PC-3 (cell line): Measurements from ENCODE around the gene BCKDHA. TPM values are rescaled to one million over a fixed set of nuclear protein-coding genes. Genes with fewer than 3 reads are reported as not detected.

Experiments used
- ATAC-seq: fragments of 200-7000 bp; cut with Tn5 transposase; 2 replicates; pipeline ENCODE4 v1.9.1; 2020; ENCODE audit warnings: mild to moderate bottlenecking, moderate library complexity
- BruUV-seq: library from RNA; stranded (reverse); fragments of 400-500 nt; replicated peaks from 2 replicates; lab custom pipeline; 2021; lab: Mats Ljungman, UMichigan
- CTCF ChIA-PET: fragments of 300-600 bp; sonication (Branson Sonifier 250); formaldehyde crosslinking; loops from one replicate; lab custom pipeline; 2022; ENCODE audit warnings: antibody characterized with exemption; lab: Charles Lee
- POLR2A ChIA-PET: fragments of 300-600 bp; sonication (Branson Sonifier 250); formaldehyde crosslinking; loops from one replicate; lab custom pipeline; 2022; ENCODE audit warnings: antibody characterized with exemption; ENCODE audit not compliant: unreplicated experiment; lab: Charles Lee
- DNase-seq: peaks from one replicate; pipeline ENCODE4 v3.0.0-alpha.2; 2015
- H2AFZ ChIP-seq: fragments of 300-600 bp; sonication (generic); 2 replicates; pipeline ENCODE4 v1.6.0; 2016; ENCODE audit warnings: antibody characterized with exemption, low read length
- H3F3A ChIP-seq: fragments of 300-600 bp; sonication (generic); one replicate; pipeline ENCODE4 v1.6.0; 2017; ENCODE audit warnings: antibody characterized with exemption, low read length, control low read depth, mild to moderate bottlenecking; ENCODE audit not compliant: unreplicated experiment
- H3K27ac ChIP-seq: fragments of 300-600 bp; sonication (generic); 2 replicates; pipeline ENCODE4 v1.5.1; 2016; ENCODE audit warnings: mild to moderate bottlenecking, low read length
- H3K27me3 ChIP-seq: fragments of 300-600 bp; sonication (generic); 2 replicates; pipeline ENCODE4 v1.6.1; 2016; ENCODE audit warnings: low read length, mixed read lengths
- H3K36me3 ChIP-seq: fragments of 300-600 bp; sonication (generic); 2 replicates; pipeline ENCODE4 v1.6.1; 2016; ENCODE audit warnings: low read depth, mixed run types, low read length, mixed read lengths
- H3K4me1 ChIP-seq: fragments of 300-600 bp; sonication (generic); 2 replicates; pipeline ENCODE4 v1.5.1; 2016; ENCODE audit warnings: low read length; ENCODE audit not compliant: insufficient read depth
- H3K4me2 ChIP-seq: fragments of 300-600 bp; sonication (generic); 2 replicates; pipeline ENCODE4 v1.6.0; 2016; ENCODE audit warnings: low read length
- H3K4me3 ChIP-seq: fragments of 300-600 bp; sonication (generic); 2 replicates; pipeline ENCODE4 v1.5.1; 2016; ENCODE audit warnings: mild to moderate bottlenecking, low read length, mixed read lengths
- H3K79me2 ChIP-seq: fragments of 300-600 bp; sonication (generic); 2 replicates; pipeline ENCODE4 v1.6.1; 2017; ENCODE audit warnings: low read length, mixed read lengths
- H3K9ac ChIP-seq: fragments of 300-600 bp; sonication (generic); 2 replicates; pipeline ENCODE4 v1.6.0; 2016; ENCODE audit warnings: mild to moderate bottlenecking, low read length
- H3K9me2 ChIP-seq: fragments of 300-600 bp; sonication (generic); replicated peaks from 2 replicates; pipeline ENCODE4 v1.6.1; 2016; ENCODE audit warnings: mixed run types, low read length, mixed read lengths
- H3K9me3 ChIP-seq: fragments of 300-600 bp; sonication (generic); 2 replicates; pipeline ENCODE4 v1.6.1; 2016; ENCODE audit warnings: low read length, mixed read lengths
- H4K20me1 ChIP-seq: fragments of 300-600 bp; sonication (generic); 2 replicates; pipeline ENCODE4 v1.6.1; 2016; ENCODE audit warnings: low read length, mixed read lengths
- EZH2 ChIP-seq: fragments of 300-600 bp; sonication (generic); IDR thresholded peaks from one replicate; pipeline ENCODE4 v1.6.1; 2017; ENCODE audit warnings: antibody characterized with exemption, mild to moderate bottlenecking, low read length; ENCODE audit not compliant: unreplicated experiment
- EZH2phosphoT487 ChIP-seq: fragments of 300-600 bp; sonication (generic); IDR thresholded peaks from 2 replicates; pipeline ENCODE4 v1.6.1; 2018; ENCODE audit warnings: mild to moderate bottlenecking, antibody characterized with exemption, low read length, borderline replicate concordance
- intact Hi-C: fragments of 100-400 bp; cut with micrococcal nuclease; formaldehyde crosslinking; loops from 2 replicates; pipeline ENCODE4 v1.9.0; 2023
- total RNA-seq: library from RNA; depleted of rRNA; stranded (reverse); fragments of >200 nt; gene quantifications from 2 replicates; pipeline ENCODE4 v1.2.3, GENCODE V29; 2014
- TF ChIP-seq, protein P1 (sequence below): fragments of 300-600 bp; sonication (generic); conservative IDR thresholded peaks from 2 replicates; pipeline ENCODE4 v1.5.1; 2017; ENCODE audit warnings: antibody characterized with exemption, low read depth, mild to moderate bottlenecking, low read length

BCKDHA gene
- total RNA-seq, 1 experiment from 2014 or later: 49.2 TPM

DNA sequence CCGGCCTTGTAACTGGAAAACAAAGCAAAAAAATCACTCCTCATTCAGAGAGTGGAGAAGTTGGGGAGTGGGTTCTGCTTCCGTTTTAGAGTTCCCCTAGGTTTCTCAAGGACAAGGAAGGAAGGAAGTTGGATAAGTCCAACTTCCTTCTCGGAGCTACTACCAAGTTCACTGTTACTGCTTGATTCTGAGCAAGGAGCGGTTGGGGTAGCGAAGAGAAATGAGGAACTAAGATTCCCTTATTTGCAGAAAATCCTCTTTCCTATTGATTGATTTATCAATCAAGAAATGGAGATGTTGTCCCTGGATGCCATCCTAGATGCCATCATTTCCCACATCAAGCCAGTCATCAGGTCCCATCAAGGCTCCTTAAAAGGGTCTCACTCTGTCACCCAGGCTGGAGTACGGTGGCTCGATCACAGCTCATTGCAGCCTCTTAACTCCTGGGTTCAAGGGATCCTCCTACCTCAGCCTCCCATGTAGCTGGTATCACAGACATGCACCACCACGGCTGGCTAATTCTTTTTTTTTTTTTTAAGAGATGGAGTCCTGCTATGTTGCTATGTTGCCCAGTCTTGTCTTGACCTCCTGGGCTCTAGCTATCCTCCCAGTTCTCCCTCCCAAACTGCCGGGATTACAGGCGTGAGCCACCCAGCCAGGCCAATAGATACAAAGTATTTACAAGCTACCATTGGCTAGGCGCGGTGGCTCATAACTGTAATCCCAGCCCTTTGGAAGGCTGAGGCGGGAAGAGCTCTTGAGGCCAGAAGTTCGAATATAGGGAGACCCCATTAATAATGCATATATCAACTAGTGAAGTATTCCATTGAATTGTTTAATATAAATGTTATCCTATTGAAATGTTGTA, 32.9 kb upstream of the BCKDHA start:
- no TSS peak for BruUV-seq
- H3K27me3 ChIP-seq: no peaks in the 10 kb centered on the region
- intact Hi-C loops: no loop called here

DNA sequence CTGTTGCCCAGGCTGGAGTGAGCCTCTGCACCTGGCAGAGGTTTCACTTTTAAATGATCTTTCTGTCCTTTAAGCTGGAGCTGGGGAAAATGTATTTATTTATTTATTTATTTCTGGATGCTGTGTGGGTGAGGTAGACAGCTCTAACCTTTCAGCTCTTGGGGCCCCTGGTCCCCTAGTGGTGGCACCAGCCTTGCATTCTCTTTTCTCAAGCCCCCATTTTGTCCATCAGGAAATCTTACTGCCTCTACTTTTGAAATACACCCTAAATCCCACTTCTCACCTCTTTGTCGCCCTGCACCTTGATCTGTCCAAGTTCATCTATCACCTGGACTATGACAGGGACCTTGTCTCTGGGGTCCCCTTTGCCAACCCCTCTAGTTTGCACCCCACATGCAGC, 31.5 kb upstream of the BCKDHA start:
- Histone ChIP-seq H3K9ac (no peak overlapping the region), H3K4me3 (no peak overlapping the region), H3K9me3 (no peaks in the 10 kb centered on the region), H4K20me1 (no peaks in the 10 kb centered on the region), H3K27me3 (no peaks in the 10 kb centered on the region), H3K4me1 (peaks cover 30% of the 10 kb centered on the region), H3K79me2 (peaks cover 15% of the 10 kb centered on the region), H3K4me2 (no peak overlapping the region), H3K27ac (no peak overlapping the region), H3F3A (no peaks in the 10 kb centered on the region), H3K36me3 (no peaks in the 10 kb centered on the region), H2AFZ (no peak overlapping the region), H3K9me2 (no peaks in the 10 kb centered on the region)
- intact Hi-C loops: no loop called here
- ATAC-seq: no peak
- TF ChIP-seq, protein P1, sequence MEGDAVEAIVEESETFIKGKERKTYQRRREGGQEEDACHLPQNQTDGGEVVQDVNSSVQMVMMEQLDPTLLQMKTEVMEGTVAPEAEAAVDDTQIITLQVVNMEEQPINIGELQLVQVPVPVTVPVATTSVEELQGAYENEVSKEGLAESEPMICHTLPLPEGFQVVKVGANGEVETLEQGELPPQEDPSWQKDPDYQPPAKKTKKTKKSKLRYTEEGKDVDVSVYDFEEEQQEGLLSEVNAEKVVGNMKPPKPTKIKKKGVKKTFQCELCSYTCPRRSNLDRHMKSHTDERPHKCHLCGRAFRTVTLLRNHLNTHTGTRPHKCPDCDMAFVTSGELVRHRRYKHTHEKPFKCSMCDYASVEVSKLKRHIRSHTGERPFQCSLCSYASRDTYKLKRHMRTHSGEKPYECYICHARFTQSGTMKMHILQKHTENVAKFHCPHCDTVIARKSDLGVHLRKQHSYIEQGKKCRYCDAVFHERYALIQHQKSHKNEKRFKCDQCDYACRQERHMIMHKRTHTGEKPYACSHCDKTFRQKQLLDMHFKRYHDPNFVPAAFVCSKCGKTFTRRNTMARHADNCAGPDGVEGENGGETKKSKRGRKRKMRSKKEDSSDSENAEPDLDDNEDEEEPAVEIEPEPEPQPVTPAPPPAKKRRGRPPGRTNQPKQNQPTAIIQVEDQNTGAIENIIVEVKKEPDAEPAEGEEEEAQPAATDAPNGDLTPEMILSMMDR: no peak
- TF ChIP-seq EZH2phosphoT487 (no peak), EZH2 (no peak)
- ChIA-PET CTCF (no interaction called here), POLR2A (interaction anchor here (0.6 to 0.7 kb wide), 2 partner anchors 28 to 752 kb away, joined by 10 to 32 read pairs; no protein-coding TSS in a partner anchor)
- DNase-seq: no peak
- BruUV-seq: no TSS peak

More for the DNA sequence above, 32.9 kb upstream of the BCKDHA start:
- Histone ChIP-seq H3K9ac (peak overlapping the region; percentile 90), H3K9me2 (no peaks in the 10 kb centered on the region), H3K9me3 (no peaks in the 10 kb centered on the region), H3K36me3 (no peaks in the 10 kb centered on the region), H3K4me2 (peak overlapping the region; percentile 98), H3K4me1 (peaks cover 30% of the 10 kb centered on the region), H3K79me2 (peaks cover 15% of the 10 kb centered on the region), H2AFZ (peak overlapping the region; percentile 95), H3K4me3 (peak overlapping the region; percentile 86), H3F3A (no peaks in the 10 kb centered on the region), H4K20me1 (no peaks in the 10 kb centered on the region), H3K27ac (peak overlapping the region; percentile 88)
- no peak for ATAC-seq
- TF ChIP-seq EZH2phosphoT487 (no peak), EZH2 (no peak)
- TF ChIP-seq, protein P1: no peak
- CTCF ChIA-PET: no interaction called here
- POLR2A ChIA-PET: no interaction called here
- no peak for DNase-seq

DNA sequence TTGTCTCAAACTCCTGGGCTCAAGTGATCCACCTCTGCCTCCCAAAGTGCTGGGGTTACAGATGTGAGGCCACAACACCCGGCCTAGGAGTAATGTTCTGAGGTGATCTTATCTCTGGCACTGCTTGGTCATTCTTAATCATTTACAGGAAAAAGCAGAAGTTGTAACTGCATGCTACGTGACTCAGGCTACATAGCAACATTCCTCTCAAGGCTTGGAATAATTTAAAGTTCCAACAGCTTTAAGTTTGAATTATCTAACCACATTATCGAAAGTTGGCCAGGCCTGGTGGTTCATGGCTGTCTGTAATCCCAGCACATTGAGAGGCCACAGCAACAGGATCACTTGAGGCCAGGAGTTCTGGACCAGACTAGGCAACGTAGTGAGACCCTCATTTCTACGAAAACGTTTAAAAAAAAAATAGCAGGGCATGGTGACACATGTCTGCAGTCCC, 29.7 kb upstream of the BCKDHA start:
- Histone ChIP-seq H3F3A (no peaks in the 10 kb centered on the region), H3K27me3 (no peaks in the 10 kb centered on the region), H3K79me2 (peaks cover 15% of the 10 kb centered on the region), H3K27ac (peak overlapping the region; percentile 72), H3K9me3 (no peaks in the 10 kb centered on the region), H3K4me2 (peak overlapping the region; percentile 58), H3K9me2 (no peaks in the 10 kb centered on the region), H3K36me3 (no peaks in the 10 kb centered on the region), H3K4me1 (peaks cover 23% of the 10 kb centered on the region), H3K4me3 (no peak overlapping the region), H2AFZ (no peak overlapping the region), H4K20me1 (no peaks in the 10 kb centered on the region), H3K9ac (no peak overlapping the region)
- ChIA-PET POLR2A (no interaction called here), CTCF (no interaction called here)
- DNase-seq (peak; percentile 78), ATAC-seq (peak; percentile 46)
- TF ChIP-seq EZH2 (no peak), EZH2phosphoT487 (no peak)
- TF ChIP-seq, protein P1: no peak
- intact Hi-C loops: no loop called here
- BruUV-seq: no TSS peak
